Endothelial cell of umbilical vein (primary cell): ENCODE data around the gene DLG5. TPM values are rescaled to one million over a fixed set of nuclear protein-coding genes. Genes with fewer than 3 reads are reported as not detected.

ENCODE experiments used
- BruUV-seq: library from RNA; stranded (reverse); fragments of 400-500 nt; replicated peaks from 2 replicates; lab custom pipeline; 2021; lab: Mats Ljungman, UMichigan
- CTCF ChIA-PET: fragments of 300-600, 350-600 bp; sonication (Branson Sonifier 250); formaldehyde crosslinking; loops from one replicate; lab custom pipeline; 2021; ENCODE audit warnings: antibody characterized with exemption, inconsistent platforms; lab: Charles Lee
- POLR2A ChIA-PET: fragments of 300-600, 350-600 bp; sonication (Branson Sonifier 250); formaldehyde crosslinking; loops from one replicate; lab custom pipeline; 2021; ENCODE audit warnings: antibody characterized with exemption, inconsistent platforms; lab: Charles Lee
- DNase-seq: peaks from one replicate; pipeline ENCODE4 v3.0.0-alpha.2; 2011; ENCODE audit warnings: low read depth, low spot score
- FAIRE-seq: peaks from 2 replicates; lab custom pipeline; 2011; peaks lifted over from hg19 to GRCh38; lab: Jason Lieb, UNC
- H2AFZ ChIP-seq: 2 replicates; pipeline ENCODE4 v1.6.0; 2012; ENCODE audit warnings: low read depth, low read length, control low read depth, inconsistent platforms
- H3K27ac ChIP-seq: 2 replicates; pipeline ENCODE4 v1.5.1; 2011; ENCODE audit warnings: low read depth, mild to moderate bottlenecking, control low read depth, low read length, moderate library complexity; ENCODE audit not compliant: insufficient read depth
- H3K27me3 ChIP-seq, 2 experiments: 2 replicates each; pipeline versions ENCODE4 v1.6.0 to v1.6.1; 2011; ENCODE audit warnings: low read length in 2 of 2, mixed read lengths in 1 of 2; ENCODE audit not compliant: control insufficient read depth in 2 of 2, insufficient read depth in 2 of 2
- H3K36me3 ChIP-seq, 2 experiments: 2 replicates in 1 of 2; 3 replicates in 1 of 2; pipeline ENCODE4 v1.5.1; 2011; ENCODE audit warnings: low read length in 2 of 2, mild to moderate bottlenecking in 1 of 2, moderate library complexity in 1 of 2; ENCODE audit not compliant: control insufficient read depth in 2 of 2, insufficient read depth in 2 of 2; ENCODE audit errors: extremely low read depth in 1 of 2
- H3K4me1 ChIP-seq: 3 replicates; pipeline ENCODE4 v1.5.1; 2011; ENCODE audit warnings: mild to moderate bottlenecking, low read length; ENCODE audit not compliant: control insufficient read depth, insufficient read depth; ENCODE audit errors: extremely low read depth
- H3K4me2 ChIP-seq: 2 replicates; pipeline ENCODE4 v1.6.1; 2011; ENCODE audit warnings: low read length, control low read depth, mixed read lengths; ENCODE audit not compliant: insufficient read depth
- H3K4me3 ChIP-seq, 3 experiments: fragments of 200-600 bp in 1 of 3; sonication (generic), shearing (Covaris generic) in 1 of 3; replicated peaks in 1 of 3; 2 replicates each; pipeline ENCODE4 v1.5.1; 2011 to 2016; ENCODE audit warnings: control low read depth in 3 of 3, low read length in 3 of 3, mild to moderate bottlenecking in 2 of 3, inconsistent platforms in 1 of 3, low read depth in 1 of 3, moderate library complexity in 1 of 3; ENCODE audit not compliant: insufficient read depth in 1 of 3
- H3K79me2 ChIP-seq: 2 replicates; pipeline ENCODE4 v1.6.0; 2012; ENCODE audit warnings: low read length, inconsistent platforms; ENCODE audit not compliant: control insufficient read depth, insufficient read depth
- H3K9ac ChIP-seq: replicated peaks from 2 replicates; pipeline ENCODE3; 2011; ENCODE audit warnings: low read length, control low read depth; ENCODE audit not compliant: insufficient read depth; ENCODE audit errors: extremely low read depth
- H3K9me1 ChIP-seq: replicated peaks from 3 replicates; pipeline ENCODE4 v1.6.0; 2011; ENCODE audit warnings: mild to moderate bottlenecking, low read length; ENCODE audit not compliant: control insufficient read depth, insufficient read depth; ENCODE audit errors: extremely low read depth
- H3K9me3 ChIP-seq: replicated peaks from 2 replicates; pipeline ENCODE4 v1.5.1; 2012; ENCODE audit warnings: low read length, inconsistent platforms; ENCODE audit not compliant: control insufficient read depth, insufficient read depth
- H4K20me1 ChIP-seq: replicated peaks from 2 replicates; pipeline ENCODE3; 2011; ENCODE audit warnings: mild to moderate bottlenecking, low read length; ENCODE audit not compliant: control insufficient read depth, insufficient read depth; ENCODE audit errors: extremely low read depth
- CTCF ChIP-seq, 2 donors: IDR thresholded peaks; 1 replicate in 1 of 2; 2 replicates in 1 of 2; pipeline ENCODE4 v1.5.1; 2011; ENCODE audit warnings: low read length in 2 of 2, mild to moderate bottlenecking in 2 of 2, moderate library complexity in 2 of 2, control low read depth in 1 of 2, inconsistent platforms in 1 of 2, low read depth in 1 of 2; ENCODE audit not compliant: insufficient read depth in 1 of 2; ENCODE audit errors: extremely low read depth in 1 of 2
- EZH2 ChIP-seq: IDR thresholded peaks from 2 replicates; pipeline ENCODE4 v1.6.1; 2012; ENCODE audit warnings: borderline replicate concordance, low read depth, mild to moderate bottlenecking, moderate library complexity, low read length, inconsistent platforms; ENCODE audit not compliant: severe bottlenecking
- FOS ChIP-seq: IDR thresholded peaks from 2 replicates; pipeline ENCODE4 v1.6.1; 2011; ENCODE audit warnings: mild to moderate bottlenecking, low read length, moderate library complexity, borderline replicate concordance; ENCODE audit not compliant: insufficient read depth
- GATA2 ChIP-seq: IDR thresholded peaks from 2 replicates; pipeline ENCODE4 v1.7.0; 2011; ENCODE audit warnings: low read depth, mild to moderate bottlenecking, moderate library complexity, mixed read lengths, low read length; ENCODE audit not compliant: insufficient read length, insufficient read depth
- JUN ChIP-seq: IDR thresholded peaks from 2 replicates; pipeline ENCODE4 v1.6.1; 2011; ENCODE audit warnings: borderline replicate concordance, low read depth; ENCODE audit not compliant: insufficient read length, insufficient read depth
- MAX ChIP-seq: IDR thresholded peaks from 2 replicates; pipeline ENCODE4 v1.6.1; 2011; ENCODE audit not compliant: insufficient read depth, insufficient read length
- MYC ChIP-seq: IDR thresholded peaks from one replicate; pipeline ENCODE4 v1.6.1; 2011; ENCODE audit warnings: mild to moderate bottlenecking, low read depth, low read length
- POLR2A ChIP-seq: IDR thresholded peaks from 2 replicates; pipeline ENCODE4 v1.6.1; 2012; ENCODE audit warnings: low read depth, mild to moderate bottlenecking, control low read depth, low read length
- POLR2AphosphoS5 ChIP-seq: IDR thresholded peaks from 2 replicates; pipeline ENCODE4 v1.6.1; 2012; ENCODE audit warnings: low read depth, mild to moderate bottlenecking, control low read depth, low read length, moderate library complexity; ENCODE audit not compliant: insufficient read depth
- dilution Hi-C: fragments of 300-500 bp; cut with MboI; formaldehyde crosslinking; loops from one replicate; pipeline ENCODE4 v1.15.0; 2019; ENCODE audit warnings: low sequenced_read_pairs; ENCODE audit not compliant: extremely low pct_ligation_motif_present
- intact Hi-C: fragments of 100-400 bp; cut with micrococcal nuclease; formaldehyde crosslinking; loops from one replicate; pipeline ENCODE4 v1.10.0; 2022
- polyA plus RNA-seq, 4 experiments: library from polyadenylated mRNA; depleted of rRNA in 3 of 4; stranded (reverse) in 3 of 4; unstranded in 1 of 4; fragments of >200 nt; gene quantifications; 2 replicates each; pipeline versions ENCODE4 v1.2.1 to v1.2.3, GENCODE V29; 2011 to 2012; ENCODE audit warnings: missing spikeins in 1 of 4
- total RNA-seq: library from RNA; stranded (reverse); gene quantifications from 2 replicates; pipeline ENCODE4 v1.2.3, GENCODE V29; 2021

The DLG5 gene
- total and polyA plus RNA-seq, 2 donors (not counting 3 experiments of a cell fraction or from before 2014, with no cell fraction given) = 12.3 to 24.9 TPM

- Histone ChIP-seq H3K9me3 (no peaks in the 10 kb centered on the region), H3K27me3 (no peaks in the 10 kb centered on the region), H4K20me1 (no peaks in the 10 kb centered on the region), H3K9ac (no peak overlapping the region), H3K4me3 (no peak overlapping the region), H3K27ac (no peak overlapping the region), H3K9me1 (no peaks in the 10 kb centered on the region), H3K36me3 (no peaks in the 10 kb centered on the region), H3K79me2 (no peaks in the 10 kb centered on the region), H3K4me1 (no peaks in the 10 kb centered on the region), H3K4me2 (no peak overlapping the region), H2AFZ (no peak overlapping the region)
- ChIA-PET CTCF (interaction anchor here (0.7 to 1.5 kb wide), 2 partner anchors 20 to 42 kb away, joined by 4 read pairs; no protein-coding TSS in a partner anchor), POLR2A (no interaction called here)
- TF ChIP-seq MAX = no peak
- no peak for TF ChIP-seq MYC
- no peak for TF ChIP-seq POLR2AphosphoS5
- TF ChIP-seq FOS = no peak
- no peak for TF ChIP-seq EZH2
- no peak for TF ChIP-seq GATA2
- no peak for TF ChIP-seq JUN
- no peak for TF ChIP-seq POLR2A
- no peak for TF ChIP-seq CTCF (IDR thresholded peaks at IDR 0.05; ENCODE audit: extremely low read depth in 1 of 2, insufficient read depth in 1 of 2, low read depth in 1 of 2, low read length in 2 of 2)
- no TSS peak for BruUV-seq
- dilution Hi-C loops (no loop called here), intact Hi-C loops (no loop called here)
- no peak for DNase-seq
- FAIRE-seq = no peak
These were observed 37.2 kb downstream of the DLG5 start for GRCh38 chr10:77889277-77889903.
